ENCODE measurements around the gene LHX4. TPM values are rescaled to one million over a fixed set of nuclear protein-coding genes. Genes with fewer than 3 reads are reported as not detected.
A peak's percentile ranks its signal among the peaks of the same experiment; 100 is the strongest.

Gene LHX4
- total and polyA plus RNA-seq, 2 donors from 2014 or later: 0.37 TPM; not detected in 1

DNA sequence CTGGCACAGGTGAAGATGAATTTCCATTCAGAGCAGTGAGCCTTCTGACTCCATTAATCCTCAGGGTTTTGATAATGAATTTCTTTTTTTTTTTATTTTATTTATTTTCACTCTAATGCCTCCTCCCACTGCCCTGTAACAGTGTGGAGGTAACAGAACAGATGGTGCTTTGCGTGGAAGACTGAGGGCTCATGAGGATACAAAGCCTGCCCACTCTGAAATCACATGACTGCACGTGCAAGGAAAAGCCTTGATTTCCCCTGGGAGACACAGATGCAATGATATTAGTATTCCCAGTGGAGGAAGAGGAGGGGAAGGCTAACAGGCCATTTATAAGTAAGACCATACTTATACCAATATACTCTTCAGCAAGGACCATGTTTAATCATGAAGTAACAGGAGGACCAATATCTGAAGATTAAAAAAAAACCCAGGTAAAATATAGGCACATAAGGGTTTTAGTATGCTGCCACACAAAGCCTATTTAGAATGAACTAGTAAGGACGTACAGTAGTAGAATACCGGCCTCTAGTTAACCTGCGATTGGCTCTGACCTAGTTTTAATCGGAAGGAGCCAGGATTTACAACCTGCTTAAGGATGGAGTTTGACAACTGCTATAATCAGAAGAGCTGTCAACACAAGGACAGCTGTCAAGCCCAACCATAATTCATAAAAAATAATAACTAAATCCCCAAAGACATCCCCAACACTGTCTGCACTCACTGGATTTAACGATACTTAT lies 69.6 kb downstream of the LHX4 start:
- Histone ChIP-seq H3K4me1 (ENCODE audit: control insufficient read depth in 2 of 3, insufficient read depth in 2 of 3, low read depth in 1 of 3, low read length in 3 of 3) (peaks cover 0 to 7% (median 0%) of the 10 kb centered on the region in 3 donors), H3K27me3 (ENCODE audit: control insufficient read depth, insufficient read depth, low read length) (no peaks in the 10 kb centered on the region), H3K36me3 (ENCODE audit: control insufficient read depth in 2 of 3, insufficient read depth in 3 of 3, low read length in 3 of 3) (no peaks in the 10 kb centered on the region), H3K27ac (ENCODE audit: low read depth in 2 of 2, low read length in 2 of 2) (no peak overlapping the region), H3K9ac (ENCODE audit: low read length in 3 of 3) (no peak overlapping the region), H3K4me3 (ENCODE audit: low read length in 3 of 3) (no peak overlapping the region), H3K9me3 (ENCODE audit: control insufficient read depth in 2 of 3, insufficient read depth in 1 of 3, low read length in 3 of 3) (no peaks in the 10 kb centered on the region)
- FAIRE-seq: no peak
- DNase-seq: no peak
- intact Hi-C loops (cut with DNase I): no loop called here
- TF ChIP-seq, protein P1, sequence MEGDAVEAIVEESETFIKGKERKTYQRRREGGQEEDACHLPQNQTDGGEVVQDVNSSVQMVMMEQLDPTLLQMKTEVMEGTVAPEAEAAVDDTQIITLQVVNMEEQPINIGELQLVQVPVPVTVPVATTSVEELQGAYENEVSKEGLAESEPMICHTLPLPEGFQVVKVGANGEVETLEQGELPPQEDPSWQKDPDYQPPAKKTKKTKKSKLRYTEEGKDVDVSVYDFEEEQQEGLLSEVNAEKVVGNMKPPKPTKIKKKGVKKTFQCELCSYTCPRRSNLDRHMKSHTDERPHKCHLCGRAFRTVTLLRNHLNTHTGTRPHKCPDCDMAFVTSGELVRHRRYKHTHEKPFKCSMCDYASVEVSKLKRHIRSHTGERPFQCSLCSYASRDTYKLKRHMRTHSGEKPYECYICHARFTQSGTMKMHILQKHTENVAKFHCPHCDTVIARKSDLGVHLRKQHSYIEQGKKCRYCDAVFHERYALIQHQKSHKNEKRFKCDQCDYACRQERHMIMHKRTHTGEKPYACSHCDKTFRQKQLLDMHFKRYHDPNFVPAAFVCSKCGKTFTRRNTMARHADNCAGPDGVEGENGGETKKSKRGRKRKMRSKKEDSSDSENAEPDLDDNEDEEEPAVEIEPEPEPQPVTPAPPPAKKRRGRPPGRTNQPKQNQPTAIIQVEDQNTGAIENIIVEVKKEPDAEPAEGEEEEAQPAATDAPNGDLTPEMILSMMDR (IDR thresholded peaks at IDR 0.05; ENCODE audit: borderline replicate concordance, extremely low read depth, insufficient read depth): no peak

DNA sequence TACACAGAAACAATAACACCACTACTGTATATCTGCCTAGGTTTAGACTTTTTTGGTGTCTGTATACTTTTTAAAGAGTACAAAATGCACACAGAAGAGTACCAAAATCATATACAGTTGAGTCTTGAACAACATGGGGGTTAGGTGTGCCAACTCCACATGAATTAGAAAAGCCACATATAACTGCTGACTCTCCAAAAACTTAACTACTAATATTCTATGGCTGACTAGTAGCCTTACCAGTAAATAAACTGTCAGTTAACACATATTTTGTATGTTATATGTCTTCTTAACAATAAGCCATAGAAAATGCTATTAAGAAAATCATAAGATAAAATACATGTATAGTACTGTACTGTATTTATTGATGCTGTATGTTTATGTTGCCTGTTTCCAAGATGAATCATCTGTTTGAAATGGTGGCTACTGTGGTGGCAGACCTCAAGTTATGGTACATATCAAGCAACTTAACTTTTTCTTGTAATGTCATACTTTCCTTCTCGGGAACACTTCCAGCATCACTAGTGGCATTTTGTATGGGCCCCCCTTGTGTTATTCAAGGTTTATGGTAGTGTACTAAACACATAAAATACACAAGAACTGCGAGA lies 71.2 kb downstream of the LHX4 start:
- no peak overlapping the region for H3K27ac ChIP-seq (ENCODE audit: low read depth in 2 of 2, low read length in 2 of 2)
- intact Hi-C loops (cut with DNase I): no loop called here
- FAIRE-seq (no peak), DNase-seq (no peak)
- H3K9ac ChIP-seq (ENCODE audit: low read length in 3 of 3): no peak overlapping the region
- no peaks in the 10 kb centered on the region for H3K4me1 ChIP-seq (ENCODE audit: control insufficient read depth in 2 of 3, insufficient read depth in 2 of 3, low read depth in 1 of 3, low read length in 3 of 3)
- H3K9me3 ChIP-seq (ENCODE audit: control insufficient read depth in 2 of 3, insufficient read depth in 1 of 3, low read length in 3 of 3): no peaks in the 10 kb centered on the region
- H3K4me3 ChIP-seq (ENCODE audit: low read length in 3 of 3): no peak overlapping the region
- H3K36me3 ChIP-seq (ENCODE audit: control insufficient read depth in 2 of 3, insufficient read depth in 3 of 3, low read length in 3 of 3): no peaks in the 10 kb centered on the region
- TF ChIP-seq, protein P1 (IDR thresholded peaks at IDR 0.05; ENCODE audit: borderline replicate concordance, extremely low read depth, insufficient read depth): no peak
- no peaks in the 10 kb centered on the region for H3K27me3 ChIP-seq (ENCODE audit: control insufficient read depth, insufficient read depth, low read length)

DNA sequence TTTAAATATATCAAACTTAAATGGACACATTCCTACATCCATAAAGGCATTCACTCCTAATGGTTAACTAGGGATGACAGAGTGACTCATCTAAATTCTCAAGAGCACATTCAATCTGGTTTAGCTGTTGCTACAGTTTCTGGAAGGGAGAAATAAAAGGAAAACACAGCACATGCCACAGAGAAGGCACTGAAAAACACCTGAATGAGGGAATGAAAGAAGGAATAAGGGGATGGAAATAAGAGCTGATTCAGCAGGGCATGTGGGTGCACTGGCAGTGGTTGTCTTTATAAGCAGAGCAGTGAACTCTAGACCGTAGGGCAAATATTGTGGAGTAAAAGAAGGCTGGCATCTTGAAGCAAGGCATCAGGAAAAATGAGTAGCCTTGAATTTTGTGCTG lies 79.3 kb downstream of the LHX4 start:
- peaks cover 0 to 5% (median 0%) of the 10 kb centered on the region in 3 donors for H3K4me1 ChIP-seq (ENCODE audit: control insufficient read depth in 2 of 3, insufficient read depth in 2 of 3, low read depth in 1 of 3, low read length in 3 of 3)
- no peaks in the 10 kb centered on the region for H3K9me3 ChIP-seq (ENCODE audit: control insufficient read depth in 2 of 3, insufficient read depth in 1 of 3, low read length in 3 of 3)
- intact Hi-C loops (cut with DNase I): no loop called here
- no peak overlapping the region for H3K4me3 ChIP-seq (ENCODE audit: low read length in 3 of 3)
- TF ChIP-seq, protein P1 (IDR thresholded peaks at IDR 0.05; ENCODE audit: borderline replicate concordance, extremely low read depth, insufficient read depth): no peak
- H3K27me3 ChIP-seq (ENCODE audit: control insufficient read depth, insufficient read depth, low read length): no peaks in the 10 kb centered on the region
- H3K36me3 ChIP-seq (ENCODE audit: control insufficient read depth in 2 of 3, insufficient read depth in 3 of 3, low read length in 3 of 3): no peaks in the 10 kb centered on the region
- FAIRE-seq (no peak), DNase-seq (peak in 1 of 5 donors; percentile 11)
- no peak overlapping the region for H3K27ac ChIP-seq (ENCODE audit: low read depth in 2 of 2, low read length in 2 of 2)
- H3K9ac ChIP-seq (ENCODE audit: low read length in 3 of 3): no peak overlapping the region
